ENCODE results near the gene SLC18A2. TPM values are rescaled to one million over a fixed set of nuclear protein-coding genes. Genes with fewer than 3 reads are reported as not detected.

Gene SLC18A2
- total and polyA plus RNA-seq, 2 experiments from 2014 or later, result 0.91 TPM; not detected in 1

GRCh38 chr10:117237401-117237991, 3.4 kb upstream of the SLC18A2 start:
- Histone ChIP-seq H3K27ac (no peak overlapping the region), H3K9me3 (ENCODE audit: low read depth) (no peaks in the 10 kb centered on the region), H3K9me2 (ENCODE audit: insufficient read depth) (no peaks in the 10 kb centered on the region), H3K4me3 (no peak overlapping the region), H3F3A (ENCODE audit: insufficient read depth) (no peaks in the 10 kb centered on the region), H2AFZ (no peak overlapping the region), H3K36me3 (ENCODE audit: low read depth) (no peaks in the 10 kb centered on the region), H4K20me1 (ENCODE audit: insufficient read depth) (no peaks in the 10 kb centered on the region), H3K4me1 (ENCODE audit: insufficient read depth) (no peaks in the 10 kb centered on the region), H3K79me2 (ENCODE audit: insufficient read depth) (no peaks in the 10 kb centered on the region), H3K27me3 (replicated peaks; ENCODE audit: insufficient read depth) (peaks cover 57% of the 10 kb centered on the region), H3K9ac (no peak overlapping the region), H3K4me2 (ENCODE audit: unreplicated experiment) (no peak overlapping the region)
- TF ChIP-seq EZH2 (IDR thresholded peaks at IDR 0.05; ENCODE audit: insufficient read depth, poor library complexity, severe bottlenecking), result no peak
- TF ChIP-seq EZH2phosphoT487 (IDR thresholded peaks at IDR 0.05; ENCODE audit: insufficient read depth, low read depth), result no peak
- DNase-seq, result no peak
- 49 to 62% methylated on average over 5 of the region's 5 CpGs for WGBS, 2 experiments (ENCODE audit: low coverage in 1 of 2, low lambda C conversion rate in 2 of 2, missing lambda C conversion rate in 2 of 2)
- in situ Hi-C loops (cut with MboI), result no loop called here

GRCh38 chr10:117239051-117239450, 1.9 kb upstream of the SLC18A2 start:
- peaks cover 59% of the 10 kb centered on the region for H3K27me3 ChIP-seq (replicated peaks; ENCODE audit: insufficient read depth)
- TF ChIP-seq EZH2phosphoT487 (IDR thresholded peaks at IDR 0.05; ENCODE audit: insufficient read depth, low read depth) (no peak), EZH2 (IDR thresholded peaks at IDR 0.05; ENCODE audit: insufficient read depth, poor library complexity, severe bottlenecking) (no peak)
- no peaks in the 10 kb centered on the region for H4K20me1 ChIP-seq (ENCODE audit: insufficient read depth)
- H3K36me3 ChIP-seq (ENCODE audit: low read depth), result no peaks in the 10 kb centered on the region
- DNase-seq, result no peak
- no peak overlapping the region for H3K9ac ChIP-seq
- 66 to 77% methylated on average over 8 of the region's 8 CpGs for WGBS, 2 experiments (ENCODE audit: low coverage in 1 of 2, low lambda C conversion rate in 2 of 2, missing lambda C conversion rate in 2 of 2)
- H3K79me2 ChIP-seq (ENCODE audit: insufficient read depth), result no peaks in the 10 kb centered on the region
- H3K27ac ChIP-seq, result no peak overlapping the region
- no peak overlapping the region for H3K4me3 ChIP-seq
- H3K9me3 ChIP-seq (ENCODE audit: low read depth), result no peaks in the 10 kb centered on the region
- in situ Hi-C loops (cut with MboI), result no loop called here
- H3F3A ChIP-seq (ENCODE audit: insufficient read depth), result no peaks in the 10 kb centered on the region
- H3K4me2 ChIP-seq (ENCODE audit: unreplicated experiment), result no peak overlapping the region
- no peaks in the 10 kb centered on the region for H3K4me1 ChIP-seq (ENCODE audit: insufficient read depth)
- H3K9me2 ChIP-seq (ENCODE audit: insufficient read depth), result no peaks in the 10 kb centered on the region
- no peak overlapping the region for H2AFZ ChIP-seq

GRCh38 chr10:117239721-117240620, 943 bp upstream of the SLC18A2 start:
- Histone ChIP-seq H4K20me1 (ENCODE audit: insufficient read depth) (no peaks in the 10 kb centered on the region), H2AFZ (no peak overlapping the region), H3K27me3 (replicated peaks; ENCODE audit: insufficient read depth) (peaks cover 55% of the 10 kb centered on the region), H3K79me2 (ENCODE audit: insufficient read depth) (no peaks in the 10 kb centered on the region), H3K9ac (no peak overlapping the region), H3K4me3 (no peak overlapping the region), H3K36me3 (ENCODE audit: low read depth) (no peaks in the 10 kb centered on the region), H3K4me2 (ENCODE audit: unreplicated experiment) (no peak overlapping the region), H3K4me1 (ENCODE audit: insufficient read depth) (no peaks in the 10 kb centered on the region), H3F3A (ENCODE audit: insufficient read depth) (no peaks in the 10 kb centered on the region), H3K9me2 (ENCODE audit: insufficient read depth) (no peaks in the 10 kb centered on the region), H3K9me3 (ENCODE audit: low read depth) (no peaks in the 10 kb centered on the region), H3K27ac (no peak overlapping the region)
- no peak for DNase-seq
- WGBS, 2 experiments (ENCODE audit: low coverage in 1 of 2, low lambda C conversion rate in 2 of 2, missing lambda C conversion rate in 2 of 2), result 84% methylated on average over 11 to 15 of the region's 15 CpGs
- in situ Hi-C loops (cut with MboI), result no loop called here
- TF ChIP-seq EZH2 (IDR thresholded peaks at IDR 0.05; ENCODE audit: insufficient read depth, poor library complexity, severe bottlenecking), result no peak

- no peaks in the 10 kb centered on the region for H3K9me3 ChIP-seq (ENCODE audit: low read depth)
- DNase-seq, result peak; percentile 57
- H3K36me3 ChIP-seq (ENCODE audit: low read depth), result no peaks in the 10 kb centered on the region
- H3K4me2 ChIP-seq (ENCODE audit: unreplicated experiment), result peak overlapping the region; percentile 73
- peak overlapping the region; percentile 53 for H3K4me3 ChIP-seq
- no peaks in the 10 kb centered on the region for H4K20me1 ChIP-seq (ENCODE audit: insufficient read depth)
- no peaks in the 10 kb centered on the region for H3F3A ChIP-seq (ENCODE audit: insufficient read depth)
- TF ChIP-seq EZH2 (IDR thresholded peaks at IDR 0.05; ENCODE audit: insufficient read depth, poor library complexity, severe bottlenecking) (peak; percentile 68), EZH2phosphoT487 (IDR thresholded peaks at IDR 0.05; ENCODE audit: insufficient read depth, low read depth) (no peak)
- no peaks in the 10 kb centered on the region for H3K79me2 ChIP-seq (ENCODE audit: insufficient read depth)
- H3K27me3 ChIP-seq (replicated peaks; ENCODE audit: insufficient read depth), result peaks cover 39% of the 10 kb centered on the region
- peak overlapping the region; percentile 35; the same call in 1 of the 2 replicates for H2AFZ ChIP-seq
- in situ Hi-C loops (cut with MboI), result no loop called here
- no peaks in the 10 kb centered on the region for H3K4me1 ChIP-seq (ENCODE audit: insufficient read depth)
- 16 to 21% methylated on average over 22 to 29 of the region's 56 CpGs for WGBS, 2 experiments (ENCODE audit: low coverage in 1 of 2, low lambda C conversion rate in 2 of 2, missing lambda C conversion rate in 2 of 2)
- no peak overlapping the region for H3K9ac ChIP-seq
- no peaks in the 10 kb centered on the region for H3K9me2 ChIP-seq (ENCODE audit: insufficient read depth)
- H3K27ac ChIP-seq, result no peak overlapping the region
These were observed 888 bp downstream of the SLC18A2 start for GRCh38 chr10:117241541-117242462.
